GM23338 (cell line): ENCODE measurements around the gene CYP2W1. TPM values are rescaled to one million over a fixed set of nuclear protein-coding genes. Genes with fewer than 3 reads are reported as not detected.

Source experiments
- ATAC-seq: fragments of 200-7000 bp; cut with Tn5 transposase; 3 replicates; pipeline ENCODE4 v1.9.1; 2020
- DNase-seq: peaks from one replicate; pipeline ENCODE4 v3.0.0-alpha.2; 2015; ENCODE audit warnings: low spot score
- H2AFZ ChIP-seq: fragments of 200-600 bp; sonication (generic); 2 replicates; pipeline ENCODE4 v1.8.0; 2016; ENCODE audit warnings: antibody characterized with exemption, mild to moderate bottlenecking, moderate library complexity
- H3F3A ChIP-seq: fragments of 200-600 bp; sonication (generic); replicated peaks from 2 replicates; pipeline ENCODE4 v1.8.0; 2017; ENCODE audit warnings: antibody characterized with exemption, mixed run types, low read depth
- H3K27ac ChIP-seq: fragments of 200-600 bp; sonication (generic); 2 replicates; pipeline ENCODE4 v1.6.1; 2016; ENCODE audit warnings: low read depth
- H3K27me3 ChIP-seq: fragments of 200-600 bp; sonication (generic); 2 replicates; pipeline ENCODE4 v1.8.0; 2016; ENCODE audit warnings: mild to moderate bottlenecking, mixed run types, moderate library complexity; ENCODE audit not compliant: insufficient read depth
- H3K36me3 ChIP-seq: fragments of 200-600 bp; sonication (generic); 2 replicates; pipeline ENCODE4 v1.8.0; 2016; ENCODE audit warnings: mild to moderate bottlenecking; ENCODE audit not compliant: insufficient read depth
- H3K4me1 ChIP-seq: fragments of 200-600 bp; sonication (generic); 2 replicates; pipeline ENCODE4 v1.8.0; 2016; ENCODE audit warnings: mild to moderate bottlenecking, moderate library complexity; ENCODE audit not compliant: insufficient read depth
- H3K4me2 ChIP-seq: fragments of 200-600 bp; sonication (generic); 2 replicates; pipeline ENCODE4 v1.7.1; 2017; ENCODE audit warnings: mixed run types
- H3K4me3 ChIP-seq: fragments of 200-600 bp; sonication (generic); 2 replicates; pipeline ENCODE4 v1.6.1; 2016; ENCODE audit warnings: mixed run types
- H3K79me2 ChIP-seq: fragments of 200-600 bp; sonication (generic); replicated peaks from 2 replicates; pipeline ENCODE4 v1.8.0; 2017; ENCODE audit warnings: mild to moderate bottlenecking; ENCODE audit not compliant: insufficient read depth
- H3K9me2 ChIP-seq: fragments of 200-600 bp; sonication (generic); 2 replicates; pipeline ENCODE4 v1.8.0; 2017; ENCODE audit not compliant: insufficient read depth
- H4K20me1 ChIP-seq: fragments of 200-600 bp; sonication (generic); replicated peaks from 2 replicates; pipeline ENCODE4 v1.8.0; 2017; ENCODE audit warnings: mild to moderate bottlenecking; ENCODE audit not compliant: insufficient read depth
- H3K27ac Mint-ChIP-seq: 2 replicates; pipeline ENCODE4 v1.8.0; 2020; ENCODE audit warnings: inconsistent platforms, mild to moderate bottlenecking, moderate library complexity, mixed read lengths
- H3K27me3 Mint-ChIP-seq: 3 replicates; pipeline ENCODE4 v1.8.0; 2022; ENCODE audit warnings: low read depth, mild to moderate bottlenecking, moderate library complexity, mixed read lengths, inconsistent platforms; ENCODE audit not compliant: insufficient read depth, poor library complexity
- H3K36me3 Mint-ChIP-seq: 3 replicates; pipeline ENCODE4 v1.8.0; 2021; ENCODE audit warnings: low read depth, mild to moderate bottlenecking, inconsistent platforms, moderate library complexity, mixed read lengths
- H3K4me1 Mint-ChIP-seq: 3 replicates; pipeline ENCODE4 v1.8.0; 2020; ENCODE audit warnings: mild to moderate bottlenecking, inconsistent platforms, mixed read lengths
- H3K4me3 Mint-ChIP-seq: 3 replicates; pipeline ENCODE4 v1.8.0; 2021; ENCODE audit warnings: moderate library complexity, mild to moderate bottlenecking, inconsistent platforms, mixed read lengths
- H3K9me3 Mint-ChIP-seq: 3 replicates; pipeline ENCODE4 v1.8.0; 2020; ENCODE audit warnings: moderate library complexity, mild to moderate bottlenecking, inconsistent platforms, mixed read lengths
- CREB1 ChIP-seq: fragments of 250-450 bp; sonication (Bioruptor Pico); IDR thresholded peaks from 2 replicates; pipeline ENCODE4 v1.5.0; 2020; ENCODE audit warnings: low read depth, mild to moderate bottlenecking, moderate library complexity
- EZH2 ChIP-seq: fragments of 200-600 bp; sonication (generic); IDR thresholded peaks from one replicate; pipeline ENCODE4 v1.8.0; 2017; ENCODE audit warnings: antibody characterized with exemption, mild to moderate bottlenecking, low read depth; ENCODE audit not compliant: unreplicated experiment
- EZH2phosphoT487 ChIP-seq: fragments of 200-600 bp; sonication (generic); IDR thresholded peaks from one replicate; pipeline ENCODE4 v1.8.1; 2018; ENCODE audit warnings: antibody characterized with exemption; ENCODE audit not compliant: unreplicated experiment
- JUNB ChIP-seq: IDR thresholded peaks from one replicate; pipeline ENCODE4 v1.6.1; 2016; ENCODE audit warnings: antibody characterized with exemption; ENCODE audit not compliant: unreplicated experiment
- NANOG ChIP-seq: IDR thresholded peaks from 2 replicates; pipeline ENCODE4 v1.6.1; 2016; ENCODE audit warnings: antibody characterized with exemption, borderline replicate concordance
- POLR2AphosphoS5 ChIP-seq: IDR thresholded peaks from 2 replicates; pipeline ENCODE4 v1.6.1; 2016; ENCODE audit warnings: antibody characterized with exemption, low read depth
- ZNF114 ChIP-seq: fragments of 250-450 bp; sonication (Bioruptor Pico); IDR thresholded peaks from 2 replicates; pipeline ENCODE4 v1.5.0; 2020; ENCODE audit warnings: mild to moderate bottlenecking, moderate library complexity
- polyA plus RNA-seq: library from polyadenylated mRNA; unstranded; fragments of >200 nt; fragmentation: Nextera tagmentation; extraction: Ambion mirVana; gene quantifications from 2 replicates; pipeline ENCODE4 v1.2.1, GENCODE V29; 2016
- total RNA-seq: library from RNA; depleted of rRNA; stranded (reverse); fragments of >200 nt; shearing (Covaris generic); gene quantifications from 2 replicates; pipeline ENCODE4 v1.2.3, GENCODE V29; 2014
- TF ChIP-seq, protein P1 (sequence below): IDR thresholded peaks from 2 replicates; pipeline ENCODE4 v1.6.1; 2016; ENCODE audit warnings: antibody characterized with exemption
- TF ChIP-seq, protein P2 (sequence below): IDR thresholded peaks from one replicate; pipeline ENCODE4 v1.6.1; 2018; ENCODE audit warnings: antibody characterized with exemption; ENCODE audit not compliant: unreplicated experiment

Gene CYP2W1
- total and polyA plus RNA-seq, 2 experiments from 2014 or later, result not detected

DNA sequence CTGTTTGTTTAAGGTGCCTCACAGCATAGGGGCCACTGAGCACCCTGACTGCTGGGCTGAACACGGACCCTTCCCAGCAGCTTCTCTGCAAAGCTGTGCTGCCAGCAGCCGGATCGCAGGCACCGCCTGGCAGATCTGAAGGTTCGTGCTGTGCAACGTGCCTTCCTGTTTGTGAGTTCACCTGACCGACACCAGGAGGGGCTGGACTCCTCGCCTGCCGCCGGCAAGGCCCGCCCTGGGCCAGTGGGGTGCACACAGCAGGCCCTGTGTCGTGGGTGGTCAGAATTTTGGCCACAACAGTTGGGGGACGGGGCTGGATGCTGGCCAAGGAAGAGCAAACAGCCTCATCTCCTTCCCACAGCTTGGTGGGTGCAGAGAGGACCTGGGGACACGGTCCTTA is 12.6 kb downstream of the CYP2W1 start:
- no peak overlapping the region for H3K4me3 Mint-ChIP-seq

DNA sequence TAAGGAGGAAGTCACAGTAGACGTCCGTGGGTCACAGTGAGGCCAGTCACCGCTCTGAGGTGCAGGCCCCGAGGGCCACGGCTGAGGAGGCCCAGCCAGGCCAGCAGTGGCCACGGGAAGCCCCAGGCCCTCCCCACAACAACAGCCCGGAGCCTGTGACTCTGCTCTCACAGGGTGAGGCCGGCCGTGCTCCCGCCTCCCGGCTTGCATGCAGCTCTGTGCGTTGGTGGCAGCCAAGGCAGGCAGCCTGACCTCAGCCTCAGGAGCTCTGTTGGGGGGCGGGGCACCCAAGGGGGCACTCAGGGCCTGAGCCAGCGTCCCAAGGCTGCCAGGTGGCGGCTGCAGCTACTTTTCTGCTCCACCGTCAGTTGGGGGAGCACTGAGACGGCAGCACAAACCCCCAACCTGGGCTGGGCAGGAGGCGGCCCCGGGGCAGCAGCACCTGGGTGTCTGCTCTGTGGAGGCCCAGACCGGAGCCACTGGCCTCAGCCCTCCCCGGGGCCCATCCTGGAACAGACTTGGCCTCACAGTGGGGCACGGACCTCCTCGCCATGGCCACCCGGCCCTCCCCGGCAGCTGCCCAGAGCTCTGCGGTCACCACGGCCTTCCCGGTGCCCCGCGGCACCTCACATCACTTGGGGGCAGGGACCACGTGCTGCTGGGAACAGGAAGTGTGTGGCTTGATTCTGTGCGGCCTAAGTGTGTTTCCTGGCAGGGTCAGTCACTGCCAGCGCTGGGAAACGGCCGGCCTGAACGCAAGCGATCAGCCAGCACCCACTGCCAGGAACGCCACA is 13.3 kb downstream of the CYP2W1 start:
- H3F3A ChIP-seq, result no peaks in the 10 kb centered on the region
- no peak overlapping the region for H3K4me2 ChIP-seq
- TF ChIP-seq CREB1 (CRISPR knock-in tag) (no peak), EZH2phosphoT487 (no peak), NANOG (no peak), JUNB (no peak)
- TF ChIP-seq, protein P1, sequence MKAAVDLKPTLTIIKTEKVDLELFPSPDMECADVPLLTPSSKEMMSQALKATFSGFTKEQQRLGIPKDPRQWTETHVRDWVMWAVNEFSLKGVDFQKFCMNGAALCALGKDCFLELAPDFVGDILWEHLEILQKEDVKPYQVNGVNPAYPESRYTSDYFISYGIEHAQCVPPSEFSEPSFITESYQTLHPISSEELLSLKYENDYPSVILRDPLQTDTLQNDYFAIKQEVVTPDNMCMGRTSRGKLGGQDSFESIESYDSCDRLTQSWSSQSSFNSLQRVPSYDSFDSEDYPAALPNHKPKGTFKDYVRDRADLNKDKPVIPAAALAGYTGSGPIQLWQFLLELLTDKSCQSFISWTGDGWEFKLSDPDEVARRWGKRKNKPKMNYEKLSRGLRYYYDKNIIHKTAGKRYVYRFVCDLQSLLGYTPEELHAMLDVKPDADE, result no peak
- no peak for DNase-seq
- Mint-ChIP-seq H3K4me1 (0 out of 3 replicates have a peak, but pooled peaks cover 2% of the 10 kb centered on the region), H3K9me3 (no peaks in the 10 kb centered on the region), H3K27ac (no peak overlapping the region), H3K27me3 (peaks cover 26% of the 10 kb centered on the region), H3K36me3 (no peaks in the 10 kb centered on the region; the same call in 2 of the 3 replicates), H3K4me3 (no peak overlapping the region)
- H4K20me1 ChIP-seq, result no peaks in the 10 kb centered on the region
- H3K4me3 ChIP-seq, result no peak overlapping the region
- H3K9me2 ChIP-seq, result no peaks in the 10 kb centered on the region
- H3K36me3 ChIP-seq, result no peaks in the 10 kb centered on the region
- ATAC-seq, result no peak
- no peak overlapping the region for H3K27ac ChIP-seq
- H3K4me1 ChIP-seq, result no peaks in the 10 kb centered on the region
- no peaks in the 10 kb centered on the region for H3K79me2 ChIP-seq
- H2AFZ ChIP-seq, result no peak overlapping the region
- H3K27me3 ChIP-seq, result no peaks in the 10 kb centered on the region

More for the DNA sequence above, 12.6 kb downstream of the CYP2W1 start:
- no peaks in the 10 kb centered on the region for H3K27me3 ChIP-seq
- no peak overlapping the region for H3K27ac ChIP-seq
- no peaks in the 10 kb centered on the region for H3F3A ChIP-seq
- no peaks in the 10 kb centered on the region for H4K20me1 ChIP-seq
- no peak overlapping the region for H3K27ac Mint-ChIP-seq
- H3K9me3 Mint-ChIP-seq, result no peaks in the 10 kb centered on the region
- H3K27me3 Mint-ChIP-seq, result peaks cover 22% of the 10 kb centered on the region
- no peaks in the 10 kb centered on the region for H3K9me2 ChIP-seq
- DNase-seq, result no peak
- no peak overlapping the region for H3K4me2 ChIP-seq
- no peak for ATAC-seq
- H3K4me3 ChIP-seq, result no peak overlapping the region
- no peaks in the 10 kb centered on the region for H3K36me3 ChIP-seq
- H2AFZ ChIP-seq, result no peak overlapping the region
- no peaks in the 10 kb centered on the region for H3K4me1 ChIP-seq
- no peaks in the 10 kb centered on the region for H3K36me3 Mint-ChIP-seq
- TF ChIP-seq EZH2, result no peak
- no peak for TF ChIP-seq ZNF114 (CRISPR knock-in tag)
- no peak for TF ChIP-seq JUNB
- TF ChIP-seq, protein P2, sequence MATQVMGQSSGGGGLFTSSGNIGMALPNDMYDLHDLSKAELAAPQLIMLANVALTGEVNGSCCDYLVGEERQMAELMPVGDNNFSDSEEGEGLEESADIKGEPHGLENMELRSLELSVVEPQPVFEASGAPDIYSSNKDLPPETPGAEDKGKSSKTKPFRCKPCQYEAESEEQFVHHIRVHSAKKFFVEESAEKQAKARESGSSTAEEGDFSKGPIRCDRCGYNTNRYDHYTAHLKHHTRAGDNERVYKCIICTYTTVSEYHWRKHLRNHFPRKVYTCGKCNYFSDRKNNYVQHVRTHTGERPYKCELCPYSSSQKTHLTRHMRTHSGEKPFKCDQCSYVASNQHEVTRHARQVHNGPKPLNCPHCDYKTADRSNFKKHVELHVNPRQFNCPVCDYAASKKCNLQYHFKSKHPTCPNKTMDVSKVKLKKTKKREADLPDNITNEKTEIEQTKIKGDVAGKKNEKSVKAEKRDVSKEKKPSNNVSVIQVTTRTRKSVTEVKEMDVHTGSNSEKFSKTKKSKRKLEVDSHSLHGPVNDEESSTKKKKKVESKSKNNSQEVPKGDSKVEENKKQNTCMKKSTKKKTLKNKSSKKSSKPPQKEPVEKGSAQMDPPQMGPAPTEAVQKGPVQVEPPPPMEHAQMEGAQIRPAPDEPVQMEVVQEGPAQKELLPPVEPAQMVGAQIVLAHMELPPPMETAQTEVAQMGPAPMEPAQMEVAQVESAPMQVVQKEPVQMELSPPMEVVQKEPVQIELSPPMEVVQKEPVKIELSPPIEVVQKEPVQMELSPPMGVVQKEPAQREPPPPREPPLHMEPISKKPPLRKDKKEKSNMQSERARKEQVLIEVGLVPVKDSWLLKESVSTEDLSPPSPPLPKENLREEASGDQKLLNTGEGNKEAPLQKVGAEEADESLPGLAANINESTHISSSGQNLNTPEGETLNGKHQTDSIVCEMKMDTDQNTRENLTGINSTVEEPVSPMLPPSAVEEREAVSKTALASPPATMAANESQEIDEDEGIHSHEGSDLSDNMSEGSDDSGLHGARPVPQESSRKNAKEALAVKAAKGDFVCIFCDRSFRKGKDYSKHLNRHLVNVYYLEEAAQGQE, result no peak
- no peak for TF ChIP-seq POLR2AphosphoS5
- no peak for TF ChIP-seq CREB1 (CRISPR knock-in tag)
- H3K4me1 Mint-ChIP-seq, result 0 out of 3 replicates have a peak, but pooled peaks cover 2% of the 10 kb centered on the region
- no peaks in the 10 kb centered on the region for H3K79me2 ChIP-seq
